Breast epithelium (tissue), 3 donors: ENCODE data around the gene SKAP1.

Experiments
- POLR2A ChIP-seq: fragments of 450-650 bp; IDR thresholded peaks from one replicate; pipeline ENCODE4 v1.6.1; 2016; ENCODE audit warnings: antibody characterized with exemption, mild to moderate bottlenecking, moderate library complexity
- POLR2AphosphoS5 ChIP-seq, 3 donors: sonication (generic); formaldehyde crosslinking; IDR thresholded peaks; one replicate each; pipeline ENCODE4 v1.6.1; 2017; ENCODE audit warnings: antibody characterized with exemption in 3 of 3
- TF ChIP-seq, protein P1 (sequence below), 3 donors: fragments of 450-650 bp; IDR thresholded peaks; one replicate each; pipeline ENCODE4 v1.5.1; 2016 to 2017; ENCODE audit warnings: antibody characterized with exemption in 3 of 3, mild to moderate bottlenecking in 3 of 3, moderate library complexity in 3 of 3

DNA sequence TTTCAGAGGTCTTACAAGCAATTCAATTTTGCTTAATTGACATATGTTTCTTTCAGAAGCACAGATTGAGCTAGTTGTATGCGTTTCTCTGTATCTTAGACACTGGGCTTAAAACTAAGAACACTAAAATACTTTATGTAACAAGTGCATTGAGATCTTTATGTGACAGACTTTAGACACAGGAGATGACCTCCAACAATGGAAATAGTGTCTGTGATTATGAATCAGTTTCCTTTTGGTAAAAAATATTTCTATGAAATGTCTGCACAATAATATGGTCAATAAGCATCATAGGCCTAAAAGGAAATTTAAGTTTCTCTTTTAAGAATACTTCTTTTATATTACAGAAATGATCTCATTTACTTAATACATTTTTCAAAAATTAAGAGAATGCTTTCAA lies 153.2 kb downstream of the SKAP1 start:
- TF ChIP-seq, protein P1, sequence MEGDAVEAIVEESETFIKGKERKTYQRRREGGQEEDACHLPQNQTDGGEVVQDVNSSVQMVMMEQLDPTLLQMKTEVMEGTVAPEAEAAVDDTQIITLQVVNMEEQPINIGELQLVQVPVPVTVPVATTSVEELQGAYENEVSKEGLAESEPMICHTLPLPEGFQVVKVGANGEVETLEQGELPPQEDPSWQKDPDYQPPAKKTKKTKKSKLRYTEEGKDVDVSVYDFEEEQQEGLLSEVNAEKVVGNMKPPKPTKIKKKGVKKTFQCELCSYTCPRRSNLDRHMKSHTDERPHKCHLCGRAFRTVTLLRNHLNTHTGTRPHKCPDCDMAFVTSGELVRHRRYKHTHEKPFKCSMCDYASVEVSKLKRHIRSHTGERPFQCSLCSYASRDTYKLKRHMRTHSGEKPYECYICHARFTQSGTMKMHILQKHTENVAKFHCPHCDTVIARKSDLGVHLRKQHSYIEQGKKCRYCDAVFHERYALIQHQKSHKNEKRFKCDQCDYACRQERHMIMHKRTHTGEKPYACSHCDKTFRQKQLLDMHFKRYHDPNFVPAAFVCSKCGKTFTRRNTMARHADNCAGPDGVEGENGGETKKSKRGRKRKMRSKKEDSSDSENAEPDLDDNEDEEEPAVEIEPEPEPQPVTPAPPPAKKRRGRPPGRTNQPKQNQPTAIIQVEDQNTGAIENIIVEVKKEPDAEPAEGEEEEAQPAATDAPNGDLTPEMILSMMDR (IDR thresholded peaks at IDR 0.05): no peak
- TF ChIP-seq POLR2A (no peak), POLR2AphosphoS5 (IDR thresholded peaks at IDR 0.05) (no peak)
